GM18909 (cell line): Measurements from ENCODE around the gene RAPGEF3.

Experiments used
- ATAC-seq: cut with Tn5 transposase; IDR thresholded peaks from one replicate; pipeline ENCODE4 v1.9.1; 2021; ENCODE audit warnings: mild to moderate bottlenecking; ENCODE audit not compliant: unreplicated experiment, poor library complexity

Gene RAPGEF3

DNA sequence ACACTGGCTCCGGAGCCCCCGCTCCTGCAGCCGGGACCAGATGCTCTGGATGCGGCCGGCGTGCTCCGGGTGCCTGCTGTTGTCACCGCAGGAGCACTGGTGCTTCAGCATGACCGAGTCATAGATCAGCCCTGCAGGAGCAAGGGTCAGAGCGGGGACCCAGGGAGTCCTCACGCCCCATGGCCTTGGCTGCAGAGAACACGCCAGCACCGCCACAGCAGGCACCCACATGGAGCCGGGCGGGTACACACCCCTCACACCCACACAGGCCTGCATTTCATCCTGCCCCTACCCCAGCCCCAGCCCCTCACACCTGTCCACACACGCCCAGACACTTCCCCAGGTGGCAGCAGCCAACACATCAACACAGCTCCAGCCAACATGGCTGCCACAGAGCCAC is 33.2 kb upstream of the RAPGEF3 start:
- ATAC-seq: no peak

- ATAC-seq: no peak
Observed at GRCh38 chr12:47791351-47791746, 32.7 kb upstream of the RAPGEF3 start.

- ATAC-seq: no peak
Observed at GRCh38 chr12:47790676-47791350, 32.1 kb upstream of the RAPGEF3 start.

DNA sequence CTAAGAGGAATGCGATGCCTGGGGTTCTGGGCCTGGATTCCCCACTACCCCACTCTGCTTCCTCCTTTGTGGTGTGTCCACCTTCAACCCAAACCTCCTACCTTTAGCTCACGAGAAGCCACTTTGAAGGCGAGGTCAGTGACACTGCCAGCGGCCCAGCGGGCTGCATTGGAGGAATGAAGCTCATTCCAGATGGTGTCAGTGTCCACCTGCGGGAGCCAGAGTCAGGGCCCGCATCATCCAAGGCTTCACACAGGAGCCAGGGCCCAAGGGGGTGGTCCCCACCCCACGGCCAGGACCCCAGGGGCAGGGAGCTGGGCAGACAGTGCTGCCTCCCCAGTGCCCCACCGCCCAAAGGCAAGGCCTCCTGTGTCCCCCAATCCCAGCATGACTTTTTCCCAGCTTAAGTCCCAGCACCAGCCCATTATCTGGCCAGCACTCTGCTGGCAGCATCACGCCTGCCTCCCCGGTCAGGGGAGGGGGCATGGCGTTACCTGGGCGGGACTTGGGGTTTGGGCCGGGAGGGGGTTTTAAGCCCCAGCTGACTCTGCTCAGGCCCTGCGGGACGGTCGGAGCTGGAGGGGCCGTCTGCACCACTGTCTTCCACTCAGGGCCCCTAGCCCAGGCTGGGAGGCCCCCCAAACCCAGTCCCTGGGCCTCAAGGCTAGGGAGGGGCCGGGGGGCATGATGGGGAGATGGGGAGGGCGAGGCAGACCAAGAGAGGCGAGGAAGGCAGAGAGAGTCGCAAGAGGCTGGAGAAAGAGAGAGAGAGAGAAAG is 31.2 kb upstream of the RAPGEF3 start:
- ATAC-seq: no peak

DNA sequence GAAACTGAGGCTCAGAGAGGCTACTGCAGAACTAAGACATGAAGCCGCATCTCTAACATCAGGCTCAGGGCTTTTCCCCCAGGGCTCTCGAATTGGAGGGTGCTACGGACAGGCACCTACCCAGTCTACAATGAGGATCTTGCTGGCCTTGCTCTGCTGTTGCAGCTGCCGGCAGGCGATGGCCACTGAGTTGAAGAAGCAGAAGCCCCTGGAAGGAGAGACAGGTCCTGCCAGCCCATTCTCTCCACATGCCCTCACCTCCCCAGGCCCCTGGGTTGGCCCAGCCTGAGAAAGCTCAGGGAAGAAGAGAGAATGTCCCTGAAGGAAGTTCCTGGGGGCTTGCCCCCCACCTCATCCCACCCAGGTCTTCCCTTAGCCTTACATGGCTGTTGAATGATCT is 30.5 kb upstream of the RAPGEF3 start:
- no peak for ATAC-seq

DNA sequence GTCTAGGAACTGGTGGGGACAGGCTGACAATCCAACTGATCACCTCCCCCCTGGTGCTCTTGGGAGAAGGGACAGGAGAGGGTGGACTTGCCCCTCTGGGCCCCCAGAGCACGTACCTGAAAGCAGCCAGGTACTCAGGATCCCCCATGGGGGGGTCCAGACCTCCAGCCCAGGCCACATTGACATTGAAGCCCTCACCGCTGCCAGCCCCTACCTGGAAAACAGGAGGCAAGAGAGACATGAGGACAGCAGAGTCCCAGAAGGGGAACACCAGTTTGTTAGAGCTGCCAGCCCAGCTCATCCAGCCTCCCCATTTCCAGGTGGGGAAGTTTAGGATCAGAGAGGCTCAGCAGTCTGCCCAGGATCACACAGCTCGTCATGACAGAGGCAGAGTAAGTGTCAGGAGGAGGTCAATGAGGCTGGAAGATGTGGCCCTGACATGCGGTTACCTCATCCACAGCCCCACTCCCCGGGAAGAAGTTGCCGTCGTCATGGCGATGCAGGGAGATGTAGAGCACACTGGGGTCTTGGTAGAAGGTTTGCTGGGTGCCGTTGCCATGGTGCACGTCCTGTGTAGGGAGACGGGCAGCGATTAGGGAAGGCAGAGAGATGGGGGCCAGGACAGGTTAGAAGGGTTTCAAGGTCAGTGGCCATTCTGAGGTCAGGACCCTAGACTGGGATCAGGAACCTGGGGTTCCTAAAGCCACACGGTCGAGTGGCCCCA is 29.1 kb upstream of the RAPGEF3 start:
- ATAC-seq: no peak

DNA sequence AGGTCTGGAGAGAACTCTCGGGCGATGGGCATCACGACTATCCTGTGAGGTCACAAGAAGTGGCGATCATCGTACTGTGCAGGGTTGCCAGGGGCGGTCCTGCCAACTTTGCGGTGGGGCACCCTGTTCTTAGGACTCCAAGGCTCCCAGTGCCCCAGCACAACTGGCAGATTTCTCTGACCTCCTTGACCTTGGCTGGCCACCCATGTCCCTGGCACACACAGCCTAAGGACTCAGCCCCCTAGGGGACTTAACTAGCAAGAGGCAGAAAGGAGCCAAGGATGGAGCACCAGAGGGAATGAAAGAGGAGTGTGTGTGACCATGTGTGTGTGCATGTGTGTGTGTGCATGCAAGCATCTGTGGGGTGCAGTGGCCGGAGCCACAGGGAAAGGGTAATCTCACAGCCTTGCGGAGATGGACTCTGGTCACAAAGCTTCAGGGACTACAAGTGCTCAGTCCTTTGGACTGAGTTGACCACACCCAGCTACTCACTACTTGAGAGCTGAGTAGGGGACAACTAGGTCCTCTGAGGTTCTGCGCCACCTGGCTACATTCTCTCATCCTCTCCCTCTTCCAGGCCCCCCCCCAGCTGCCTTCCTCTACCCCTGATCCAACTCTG is 28.1 kb upstream of the RAPGEF3 start:
- no peak for ATAC-seq

- no peak for ATAC-seq
Observed at GRCh38 chr12:47785887-47786661, 27.4 kb upstream of the RAPGEF3 start.

GRCh38 chr12:47785036-47785886 is 26.6 kb upstream of the RAPGEF3 start:
- no peak for ATAC-seq

GRCh38 chr12:47783821-47784819 is 25.4 kb upstream of the RAPGEF3 start:
- no peak for ATAC-seq

DNA sequence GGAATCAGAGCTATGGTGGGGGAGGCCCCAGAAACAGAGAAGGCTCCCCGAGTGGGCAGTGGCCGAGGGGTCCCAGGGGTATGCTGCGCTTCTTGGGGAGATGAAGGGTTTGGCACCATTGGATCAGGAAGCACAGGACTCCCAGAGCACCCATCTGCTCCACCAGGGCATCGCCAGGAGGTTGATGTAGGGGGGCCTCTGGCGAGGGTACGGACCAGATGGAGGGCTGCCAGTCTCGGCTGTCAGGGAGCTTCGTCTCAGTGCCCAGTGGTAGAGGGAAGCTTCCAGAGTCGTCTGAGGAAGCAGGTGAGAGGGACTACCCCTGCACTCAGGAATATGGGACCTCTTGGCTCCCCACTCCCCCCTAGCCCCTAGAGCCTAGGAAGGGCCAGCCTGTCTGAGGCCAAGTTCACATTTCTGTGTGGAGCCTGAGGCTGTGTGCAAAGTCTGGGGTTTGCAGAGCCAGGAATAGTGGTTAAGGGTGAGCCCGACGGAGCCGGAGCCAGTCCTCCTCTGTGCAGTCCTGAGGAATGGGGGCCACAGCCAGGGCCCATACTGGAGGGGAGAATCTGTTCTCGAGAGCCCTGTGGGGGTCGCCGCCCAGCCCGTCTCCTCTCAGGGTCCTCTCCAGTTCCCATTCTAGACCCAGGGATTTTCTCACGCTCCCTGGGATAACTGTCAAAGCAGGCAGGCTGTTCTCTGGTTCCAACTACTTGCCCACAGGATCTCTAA is 24.5 kb upstream of the RAPGEF3 start:
- no peak for ATAC-seq

DNA sequence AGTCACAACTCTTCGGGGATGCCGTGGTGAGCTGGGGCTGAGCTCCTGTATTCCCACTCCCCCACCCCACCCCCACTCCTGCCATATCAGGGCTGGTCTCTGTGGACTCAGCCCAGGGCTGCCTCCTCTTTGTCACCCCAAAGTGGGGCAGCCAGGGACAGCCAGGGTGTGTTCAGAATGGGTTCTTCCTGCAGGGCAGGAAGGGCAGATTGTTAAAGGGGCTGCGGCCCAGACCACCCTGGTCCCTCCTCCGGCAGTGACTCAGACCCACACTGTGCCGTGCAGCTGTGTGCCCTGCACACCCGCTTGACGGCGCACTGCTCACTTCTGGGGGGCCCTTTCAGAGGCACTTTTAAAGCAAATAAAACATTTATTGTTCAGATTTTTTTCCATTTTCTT is 23.7 kb upstream of the RAPGEF3 start:
- no peak for ATAC-seq

DNA sequence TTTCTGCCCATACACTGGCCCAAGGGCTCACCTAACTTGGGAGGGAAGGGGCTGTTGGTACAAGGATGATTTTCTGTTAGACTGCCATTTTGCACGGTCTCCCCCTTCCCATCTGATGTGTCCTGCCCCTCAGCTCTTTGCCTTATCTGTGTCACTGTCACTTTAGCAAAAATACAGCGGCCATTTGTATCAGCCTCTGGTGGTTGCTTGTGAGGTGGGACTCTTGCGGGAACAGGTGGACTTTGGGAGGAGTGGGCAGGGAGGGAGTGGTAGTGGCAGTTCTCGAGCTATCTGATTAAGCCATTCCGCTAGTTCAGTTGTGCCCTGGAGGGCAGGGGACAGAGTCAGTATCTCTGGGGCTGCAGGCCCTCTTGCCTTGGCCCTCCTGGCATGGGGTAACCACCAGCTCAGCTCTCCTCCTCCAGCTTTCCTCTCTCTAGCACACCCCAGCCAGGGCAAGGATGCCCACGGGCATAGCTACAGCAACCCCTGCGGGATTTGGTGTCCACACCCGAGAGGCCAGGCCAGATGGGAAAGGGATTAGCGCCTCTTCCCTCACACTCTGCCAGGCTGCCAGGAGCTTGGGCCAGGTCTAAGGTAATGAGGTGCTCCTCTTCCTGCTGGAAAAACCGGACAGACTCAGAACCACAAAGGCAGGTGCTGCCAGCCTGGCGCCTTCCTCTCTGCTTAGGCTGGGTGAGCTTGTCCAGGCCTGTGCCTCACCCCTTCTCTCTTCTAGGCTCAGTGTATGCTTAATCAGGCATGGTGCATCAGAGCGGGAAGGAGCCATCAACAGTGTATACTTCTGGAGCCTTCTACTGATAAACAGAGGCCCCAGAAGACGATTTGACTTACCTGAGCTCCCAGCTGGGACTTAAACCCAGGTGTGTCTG is 23.0 kb upstream of the RAPGEF3 start:
- no peak for ATAC-seq

DNA sequence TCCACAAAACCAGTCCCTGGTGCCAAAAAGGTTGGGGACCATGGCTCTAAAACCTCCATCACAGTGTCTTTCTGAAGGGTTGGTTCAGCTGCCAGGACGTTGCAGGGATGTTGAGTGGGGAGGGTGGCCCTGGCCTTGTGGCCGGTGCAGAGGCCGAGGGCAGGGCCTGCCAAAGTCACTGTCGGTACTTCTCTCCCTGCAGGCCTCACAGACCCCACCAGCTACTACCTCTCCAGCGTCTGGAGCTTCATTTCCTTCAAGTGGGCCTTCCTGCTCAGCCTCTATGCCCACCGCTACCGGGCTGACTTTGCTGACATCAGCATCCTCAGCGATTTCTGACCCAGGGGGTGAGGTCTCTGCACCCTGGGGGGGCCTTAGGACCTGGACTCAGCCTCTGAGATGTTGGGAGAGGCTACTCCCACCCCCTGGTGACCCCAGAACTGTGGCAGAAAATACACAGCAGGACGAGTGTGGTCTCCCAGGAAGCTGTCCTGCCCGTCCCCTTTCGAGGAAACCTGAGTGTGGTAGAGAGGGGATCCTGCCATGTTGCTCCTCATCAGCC is 21.3 kb upstream of the RAPGEF3 start:
- no peak for ATAC-seq

- ATAC-seq: peak; percentile 85
Observed at GRCh38 chr12:47779301-47779942, 20.7 kb upstream of the RAPGEF3 start.

GRCh38 chr12:47778881-47779280 is 20.2 kb upstream of the RAPGEF3 start:
- ATAC-seq: no peak
